ENCODE measurements around the gene APOL6. TPM values are rescaled to one million over a fixed set of nuclear protein-coding genes. Genes with fewer than 3 reads are reported as not detected.

APOL6 gene
- total RNA-seq, 1 experiment from 2014 or later: 13.9 TPM

- Histone ChIP-seq H3K27me3 (replicated peaks; ENCODE audit: control insufficient read depth, insufficient read depth, low read length) (no peaks in the 10 kb centered on the region), H3K36me3 (ENCODE audit: control insufficient read depth, insufficient read depth, low read length) (no peaks in the 10 kb centered on the region), H3K4me3 (ENCODE audit: low read depth, low read length) (no peak overlapping the region), H3K9me3 (no peaks in the 10 kb centered on the region), H3K4me1 (no peaks in the 10 kb centered on the region)
- no TSS peak for BruUV-seq (replicated peaks)
- Mint-ChIP-seq H3K9me3 (ENCODE audit: unreplicated experiment) (peaks cover 10% of the 10 kb centered on the region), H3K27me3 (ENCODE audit: insufficient read depth, unreplicated experiment) (no peaks in the 10 kb centered on the region), H3K4me1 (ENCODE audit: low read depth, unreplicated experiment) (peaks cover 7% of the 10 kb centered on the region), H3K27ac (ENCODE audit: unreplicated experiment) (no peak overlapping the region), H3K36me3 (ENCODE audit: insufficient read depth, unreplicated experiment) (no peaks in the 10 kb centered on the region), H3K4me3 (ENCODE audit: unreplicated experiment) (no peak overlapping the region)
- CTCF ChIA-PET: no interaction called here
- no peak for TF ChIP-seq CTCF (IDR thresholded peaks at IDR 0.05; ENCODE audit: insufficient read depth in 1 of 2, low read depth in 1 of 2, low read length in 1 of 2, severe bottlenecking in 1 of 2, unreplicated experiment in 1 of 2)
- POLR2A ChIA-PET: no interaction called here
- DNase-seq: no peak
- intact Hi-C loops (cut with micrococcal nuclease; ENCODE audit: unreplicated experiment): no loop called here
Observed at GRCh38 chr22:35712672-35713071, 64.4 kb downstream of the APOL6 start.

GRCh38 chr22:35717572-35717971, 69.3 kb downstream of the APOL6 start, which contains the start of gene APOL5:
Gene APOL5 (plus strand): TSS chr22:35717872. CDS start chr22:35717872, 0 bp downstream.
- Mint-ChIP-seq H3K4me3 (ENCODE audit: unreplicated experiment) (no peak within 1 kb of the TSS), H3K36me3 (ENCODE audit: insufficient read depth, unreplicated experiment) (no peaks in the 10 kb centered on the region), H3K27me3 (ENCODE audit: insufficient read depth, unreplicated experiment) (no peaks in the 10 kb centered on the region), H3K27ac (ENCODE audit: unreplicated experiment) (no peak within 1 kb of the TSS), H3K4me1 (ENCODE audit: low read depth, unreplicated experiment) (no peaks in the 10 kb centered on the region), H3K9me3 (ENCODE audit: unreplicated experiment) (peaks cover 9% of the 10 kb centered on the region)
- no peak for TF ChIP-seq CTCF (IDR thresholded peaks at IDR 0.05; ENCODE audit: insufficient read depth in 1 of 2, low read depth in 1 of 2, low read length in 1 of 2, severe bottlenecking in 1 of 2, unreplicated experiment in 1 of 2)
- intact Hi-C loops (cut with micrococcal nuclease; ENCODE audit: unreplicated experiment): no loop called here
- Histone ChIP-seq H3K4me1 (no peaks in the 10 kb centered on the region), H3K9me3 (no peaks in the 10 kb centered on the region), H3K4me3 (ENCODE audit: low read depth, low read length) (no peak within 1 kb of the TSS), H3K36me3 (ENCODE audit: control insufficient read depth, insufficient read depth, low read length) (no peaks in the 10 kb centered on the region), H3K27me3 (replicated peaks; ENCODE audit: control insufficient read depth, insufficient read depth, low read length) (no peaks in the 10 kb centered on the region)
- no peak for DNase-seq
- BruUV-seq (replicated peaks): no TSS peak
- ChIA-PET POLR2A (interaction anchor here (0.6 kb wide), 1 partner anchor 367 kb away, joined by 4 read pairs; no protein-coding TSS in a partner anchor), CTCF (interaction anchor here (0.6 kb wide), 1 partner anchor 407 kb away, joined by 3 read pairs; no protein-coding TSS in a partner anchor)

Other genes with a start within 250 kb of the APOL6 start
- gene MCM5, start 248.3 kb upstream of the APOL6 start, total RNA-seq (2022): 99.6 and 107 TPM in 2 replicates
- 0.09 TPM in 1 of 2 replicates, not detected in the other for gene RASD2, start 107.6 kb upstream of the APOL6 start, total RNA-seq (2022)
- 0.28 and 0.77 TPM in 2 replicates for gene MB, start 31.1 kb upstream of the APOL6 start, total RNA-seq (2022)
- gene APOL5, start 69.4 kb downstream of the APOL6 start, total RNA-seq (2022): not detected in 2 replicates